ENCODE measurements around the gene TM2D1.

- TF ChIP-seq ZNF384 (IDR thresholded peaks at IDR 0.05) = no peak
- TF ChIP-seq, protein P1, sequence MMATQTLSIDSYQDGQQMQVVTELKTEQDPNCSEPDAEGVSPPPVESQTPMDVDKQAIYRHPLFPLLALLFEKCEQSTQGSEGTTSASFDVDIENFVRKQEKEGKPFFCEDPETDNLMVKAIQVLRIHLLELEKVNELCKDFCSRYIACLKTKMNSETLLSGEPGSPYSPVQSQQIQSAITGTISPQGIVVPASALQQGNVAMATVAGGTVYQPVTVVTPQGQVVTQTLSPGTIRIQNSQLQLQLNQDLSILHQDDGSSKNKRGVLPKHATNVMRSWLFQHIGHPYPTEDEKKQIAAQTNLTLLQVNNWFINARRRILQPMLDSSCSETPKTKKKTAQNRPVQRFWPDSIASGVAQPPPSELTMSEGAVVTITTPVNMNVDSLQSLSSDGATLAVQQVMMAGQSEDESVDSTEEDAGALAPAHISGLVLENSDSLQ (IDR thresholded peaks at IDR 0.05) = no peak
Observed at GRCh38 chr1:61680500-61680899, 44.4 kb downstream of the TM2D1 start.

Data from HEK293T (cell line).